HG03064 (cell line): ENCODE measurements around the gene ZFPM1.

Experiments
- ATAC-seq: cut with Tn5 transposase; IDR thresholded peaks from one replicate; pipeline ENCODE4 v1.9.1; 2021; ENCODE audit warnings: low read depth; ENCODE audit not compliant: unreplicated experiment

ZFPM1 gene

GRCh38 chr16:88524274-88524972, 71.3 kb downstream of the ZFPM1 start:
- no peak for ATAC-seq

GRCh38 chr16:88524973-88525662, 72.0 kb downstream of the ZFPM1 start:
- no peak for ATAC-seq

GRCh38 chr16:88525663-88525990, 72.5 kb downstream of the ZFPM1 start:
- no peak for ATAC-seq

GRCh38 chr16:88526008-88526905, 73.2 kb downstream of the ZFPM1 start:
- ATAC-seq: no peak

- ATAC-seq: no peak
Observed at GRCh38 chr16:88526906-88527185, 73.8 kb downstream of the ZFPM1 start.

GRCh38 chr16:88527186-88527936, 74.3 kb downstream of the ZFPM1 start:
- ATAC-seq: no peak

GRCh38 chr16:88527937-88528743, 75.1 kb downstream of the ZFPM1 start:
- ATAC-seq: no peak

- ATAC-seq: no peak
Observed at GRCh38 chr16:88528902-88529318, 75.8 kb downstream of the ZFPM1 start.

- no peak for ATAC-seq
Observed at GRCh38 chr16:88529596-88529995, 76.5 kb downstream of the ZFPM1 start.

- ATAC-seq: no peak
Observed at GRCh38 chr16:88530051-88530857, 77.2 kb downstream of the ZFPM1 start.

- ATAC-seq: no peak
Observed at GRCh38 chr16:88530858-88531203, 77.8 kb downstream of the ZFPM1 start.

- no peak for ATAC-seq
Observed at GRCh38 chr16:88531346-88531745, 78.3 kb downstream of the ZFPM1 start.

GRCh38 chr16:88531931-88532433, 78.9 kb downstream of the ZFPM1 start:
- ATAC-seq: no peak

GRCh38 chr16:88532434-88533241, 79.6 kb downstream of the ZFPM1 start:
- ATAC-seq: no peak

GRCh38 chr16:88533381-88533917, 80.4 kb downstream of the ZFPM1 start:
- ATAC-seq: no peak

- no peak for ATAC-seq
Observed at GRCh38 chr16:88533932-88534637, 81.0 kb downstream of the ZFPM1 start.

GRCh38 chr16:88534638-88535190, 81.6 kb downstream of the ZFPM1 start:
- no peak for ATAC-seq
